ENCODE measurements around the gene STARD5.
"Not testable (repeated sequence)": the region's sequence is repeated elsewhere in the genome, so short reads cannot be mapped to it uniquely, and the experiment has no call there.

The STARD5 gene

DNA sequence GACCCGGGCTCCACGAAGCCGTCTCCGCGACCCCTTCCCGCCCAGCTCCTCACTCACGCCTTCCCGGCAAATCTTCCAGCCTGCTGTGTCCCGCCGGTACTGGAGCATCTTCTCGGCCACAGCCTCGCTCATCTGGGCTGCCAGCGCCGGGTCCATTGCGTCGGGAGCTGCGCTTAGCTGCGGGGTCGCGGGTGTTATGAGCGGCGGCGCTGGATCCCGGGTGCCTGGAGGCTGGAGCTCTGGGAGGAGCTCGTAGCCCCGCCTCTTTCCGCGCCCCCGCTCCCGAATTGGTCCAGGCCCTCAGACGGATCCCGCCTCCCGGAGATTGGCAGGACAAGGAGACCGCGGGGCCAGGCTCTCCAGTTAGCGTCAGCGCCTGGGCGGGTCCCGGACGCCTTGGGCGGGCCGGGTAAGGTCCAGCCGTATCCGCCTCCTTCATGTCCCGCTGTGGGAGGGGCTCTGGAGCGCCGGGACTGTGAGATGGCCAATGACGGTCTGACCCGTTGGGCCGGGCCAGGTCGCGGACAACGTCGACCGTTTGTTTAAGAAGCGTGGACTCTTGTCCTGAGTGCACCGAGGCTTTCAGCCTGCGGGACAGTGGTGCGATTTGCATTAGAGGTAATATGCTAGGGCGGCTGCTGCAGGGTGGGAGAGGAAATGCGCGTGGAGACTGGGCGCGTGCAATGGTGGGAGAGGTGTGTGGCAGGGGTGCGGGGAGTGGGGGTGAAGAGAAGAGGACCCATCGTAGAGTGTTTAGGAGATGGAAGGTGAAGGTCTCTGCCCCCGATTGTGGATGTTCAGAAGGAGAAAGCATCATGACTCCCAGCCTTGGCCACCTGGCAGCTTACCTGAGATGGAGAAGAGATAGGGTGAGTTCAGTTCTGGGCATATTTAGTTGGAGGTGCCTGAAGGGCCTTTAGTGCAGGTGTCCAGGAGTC lies at the start of gene STARD5:
TSS of gene STARD5 (minus strand) at position 198 of the 938 bp plus-strand sequence. CDS start at position 156, 42 bp downstream.
- peak; percentile 87 to 96 (median 92) for DNase-seq

DNA sequence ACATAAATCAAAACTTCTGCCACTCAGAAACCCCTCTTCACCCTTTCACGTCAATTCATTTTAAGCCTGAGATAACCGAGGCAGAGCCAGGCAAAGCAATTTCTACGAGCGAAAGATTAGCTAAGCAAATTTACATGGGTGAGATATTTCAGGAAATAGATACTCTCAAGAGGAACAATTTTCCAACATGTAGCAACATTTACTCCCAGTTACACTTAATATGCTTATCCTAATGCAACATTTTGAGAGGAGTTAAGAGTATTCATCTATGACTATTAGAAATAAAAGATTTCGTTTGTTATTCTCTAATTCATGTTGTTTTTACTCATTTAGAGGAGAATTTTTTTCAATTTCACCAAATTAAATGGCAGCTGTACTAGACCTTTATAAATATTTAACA lies 49.2 kb upstream of the STARD5 start:
- DNase-seq, result no peak

- DNase-seq, result no peak
These were observed 48.6 kb upstream of the STARD5 start for GRCh38 chr15:81372575-81372974.

- no peak for DNase-seq
These were observed 40.0 kb upstream of the STARD5 start for GRCh38 chr15:81363718-81364500.

DNA sequence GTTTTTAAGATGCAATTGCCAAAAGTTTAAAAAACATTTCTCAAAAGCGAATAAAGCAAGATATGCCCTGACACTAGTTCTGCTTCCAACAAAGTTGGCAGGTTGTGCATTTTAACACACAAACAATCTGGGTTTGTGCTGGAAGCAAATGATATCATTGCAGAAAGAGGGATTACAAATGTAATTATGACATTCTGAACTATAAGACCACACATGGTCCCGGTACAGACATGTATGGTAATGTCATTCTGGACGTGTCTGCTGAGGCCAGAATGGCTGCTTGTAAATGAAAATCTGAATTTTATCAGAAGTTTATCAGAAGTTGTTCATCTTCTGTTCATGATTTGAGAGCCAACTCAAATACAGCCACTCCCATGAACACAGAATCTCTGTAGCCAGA lies 39.3 kb upstream of the STARD5 start:
- DNase-seq, result no peak

GRCh38 chr15:81362790-81363189 lies 38.8 kb upstream of the STARD5 start:
- no peak for DNase-seq

- no peak for DNase-seq
These were observed 38.0 kb upstream of the STARD5 start for GRCh38 chr15:81361891-81362290.

GRCh38 chr15:81360491-81360890 lies 36.5 kb upstream of the STARD5 start:
- no peak for DNase-seq

GRCh38 chr15:81358248-81358647 lies 34.3 kb upstream of the STARD5 start:
- DNase-seq, result no peak

DNA sequence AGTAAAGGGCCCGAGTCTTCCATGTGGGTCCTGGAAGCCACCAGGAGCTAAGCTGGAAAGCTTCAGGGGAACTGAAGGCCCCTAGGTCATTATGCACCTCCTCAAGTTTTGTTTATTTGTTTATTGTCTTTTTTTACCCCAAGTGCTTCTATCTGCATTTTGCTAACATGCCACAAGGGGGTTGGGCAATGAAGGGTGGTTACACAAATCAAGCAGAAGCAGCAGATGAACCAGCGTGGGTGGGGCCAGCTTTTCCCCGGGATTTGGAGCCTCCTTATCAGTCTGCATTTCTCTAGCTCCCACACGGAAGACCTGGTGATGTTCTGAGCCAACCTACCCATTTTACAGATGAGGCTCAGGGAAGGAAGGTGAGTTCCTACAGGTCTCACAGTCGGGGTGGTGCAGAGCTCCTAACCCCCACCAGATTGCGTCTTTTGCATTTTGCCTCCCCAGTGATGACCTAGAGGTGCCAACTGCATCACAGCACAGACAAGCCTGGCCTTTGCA lies 33.3 kb upstream of the STARD5 start:
- no peak for DNase-seq

GRCh38 chr15:81356252-81356651 lies 32.3 kb upstream of the STARD5 start:
- no peak for DNase-seq

DNA sequence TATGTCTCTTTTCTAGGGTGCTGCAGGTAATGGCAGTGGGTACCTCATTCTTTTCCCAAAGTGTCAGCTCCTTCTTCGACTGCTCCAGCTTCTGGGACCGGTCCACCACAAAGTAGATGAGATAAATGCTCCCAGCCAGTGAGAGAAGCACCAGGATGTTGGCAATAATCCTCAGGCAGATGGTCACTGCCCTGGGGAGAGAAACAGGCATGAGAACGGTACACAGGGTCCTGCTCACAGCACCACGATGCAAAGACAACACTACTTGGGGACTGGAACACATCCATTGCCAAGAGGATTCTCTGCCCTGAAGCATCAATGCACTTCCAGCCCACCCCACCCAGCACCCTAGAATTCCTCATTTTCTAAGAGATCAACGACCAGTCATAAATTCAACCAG lies 27.7 kb upstream of the STARD5 start:
- no peak for DNase-seq

DNA sequence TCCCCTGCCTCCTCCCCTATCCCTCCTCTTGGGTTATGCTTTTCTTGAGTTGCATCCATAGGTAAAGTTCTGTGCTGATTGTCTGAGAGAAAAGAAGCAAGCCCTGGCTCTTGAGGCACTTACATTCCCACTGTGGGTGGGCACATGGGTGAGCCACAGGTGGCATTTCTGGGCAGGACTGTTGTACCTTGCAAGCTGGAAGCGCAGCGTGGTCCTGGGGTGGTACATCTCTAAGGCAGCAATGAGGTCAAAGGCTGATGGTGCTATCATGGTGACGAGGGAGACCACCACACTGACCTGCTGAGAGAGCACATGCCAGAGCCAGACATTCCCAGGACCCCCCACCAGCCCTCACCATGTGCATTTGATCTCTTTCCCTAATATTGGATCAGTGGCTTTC lies 25.3 kb upstream of the STARD5 start:
- DNase-seq, result no peak

DNA sequence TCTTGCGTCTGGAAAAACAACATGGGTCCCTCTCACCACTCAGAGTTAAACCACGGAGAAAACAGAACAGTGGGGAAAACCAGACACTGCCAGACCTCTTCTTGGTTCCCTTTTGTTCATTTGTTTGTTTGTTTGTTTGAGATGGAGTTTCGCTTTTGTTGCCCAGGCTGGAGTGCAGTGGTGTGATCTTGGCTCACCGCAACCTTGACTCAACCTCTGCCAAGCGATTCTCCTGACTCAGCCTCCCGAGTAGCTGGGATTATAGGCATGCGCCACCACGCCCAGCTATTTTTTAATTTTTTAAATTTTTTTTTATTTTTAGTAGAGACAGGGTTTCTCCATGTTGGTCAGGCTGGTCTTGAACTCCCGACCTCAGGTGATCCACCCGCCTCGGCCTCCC lies 24.8 kb upstream of the STARD5 start:
- DNase-seq, result not testable (repeated sequence)

GRCh38 chr15:81347910-81348309 lies 24.0 kb upstream of the STARD5 start:
- no peak for DNase-seq

- no peak for DNase-seq
These were observed 22.7 kb upstream of the STARD5 start for GRCh38 chr15:81346611-81347010.

DNA sequence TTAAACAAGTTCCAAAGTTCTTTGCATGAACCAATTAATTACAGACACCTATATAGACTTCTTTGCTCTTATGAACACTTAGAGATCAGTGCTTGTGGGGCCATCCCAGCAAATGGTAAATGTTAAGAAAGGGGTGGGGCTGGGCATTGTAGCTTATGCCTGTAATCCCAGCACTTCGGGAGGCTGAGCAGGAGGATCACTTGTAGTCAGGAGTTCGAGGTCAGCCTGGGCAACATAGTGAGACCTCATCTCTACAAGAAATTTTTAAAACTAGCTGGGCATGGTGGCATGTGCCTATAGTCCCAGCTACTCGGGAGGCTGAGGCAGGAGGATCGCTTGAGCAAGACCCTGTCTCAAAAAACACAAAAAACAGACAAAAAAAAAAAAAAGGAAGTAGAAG lies 19.4 kb upstream of the STARD5 start:
- no peak for DNase-seq

DNA sequence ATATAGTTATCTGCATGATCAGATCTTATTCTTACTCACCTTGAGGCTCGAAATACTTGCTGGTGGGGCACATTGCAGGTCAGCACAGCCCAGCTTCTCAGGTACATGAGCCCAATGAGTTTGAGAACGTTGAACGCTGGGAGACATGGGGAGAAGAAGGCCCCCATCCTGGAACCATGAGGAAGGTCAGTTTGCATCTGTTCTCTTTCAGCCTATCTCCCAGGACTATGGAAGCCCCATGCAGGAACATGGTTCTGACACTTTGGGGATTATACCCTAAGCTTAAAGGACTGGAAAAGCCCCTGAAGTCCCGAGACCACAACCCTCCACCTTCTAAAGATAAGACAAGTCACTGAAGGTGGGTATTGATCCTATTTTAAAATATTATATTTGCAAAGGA lies 17.4 kb upstream of the STARD5 start:
- no peak for DNase-seq

DNA sequence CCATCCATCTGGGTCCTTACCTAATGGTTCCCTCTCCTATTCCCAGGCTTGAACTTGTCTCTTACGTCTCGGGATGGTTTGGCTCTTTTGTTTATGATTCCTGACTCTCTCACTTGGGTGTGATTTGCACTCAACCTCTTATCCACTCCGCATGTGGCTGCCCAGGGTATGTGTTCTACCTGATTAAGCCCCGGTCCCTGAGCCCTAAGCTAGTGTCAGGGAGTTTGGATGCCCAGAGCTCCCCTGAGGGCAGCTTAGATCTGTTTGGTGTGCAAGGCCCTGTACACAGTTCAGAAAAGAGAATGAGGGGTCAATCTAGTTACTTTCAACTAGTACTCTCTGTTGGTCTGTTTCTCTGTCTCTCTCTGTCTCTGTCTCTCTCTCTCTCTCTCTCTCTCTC lies 15.9 kb upstream of the STARD5 start:
- DNase-seq, result no peak

GRCh38 chr15:81339321-81339720 lies 15.4 kb upstream of the STARD5 start:
- DNase-seq, result no peak

DNA sequence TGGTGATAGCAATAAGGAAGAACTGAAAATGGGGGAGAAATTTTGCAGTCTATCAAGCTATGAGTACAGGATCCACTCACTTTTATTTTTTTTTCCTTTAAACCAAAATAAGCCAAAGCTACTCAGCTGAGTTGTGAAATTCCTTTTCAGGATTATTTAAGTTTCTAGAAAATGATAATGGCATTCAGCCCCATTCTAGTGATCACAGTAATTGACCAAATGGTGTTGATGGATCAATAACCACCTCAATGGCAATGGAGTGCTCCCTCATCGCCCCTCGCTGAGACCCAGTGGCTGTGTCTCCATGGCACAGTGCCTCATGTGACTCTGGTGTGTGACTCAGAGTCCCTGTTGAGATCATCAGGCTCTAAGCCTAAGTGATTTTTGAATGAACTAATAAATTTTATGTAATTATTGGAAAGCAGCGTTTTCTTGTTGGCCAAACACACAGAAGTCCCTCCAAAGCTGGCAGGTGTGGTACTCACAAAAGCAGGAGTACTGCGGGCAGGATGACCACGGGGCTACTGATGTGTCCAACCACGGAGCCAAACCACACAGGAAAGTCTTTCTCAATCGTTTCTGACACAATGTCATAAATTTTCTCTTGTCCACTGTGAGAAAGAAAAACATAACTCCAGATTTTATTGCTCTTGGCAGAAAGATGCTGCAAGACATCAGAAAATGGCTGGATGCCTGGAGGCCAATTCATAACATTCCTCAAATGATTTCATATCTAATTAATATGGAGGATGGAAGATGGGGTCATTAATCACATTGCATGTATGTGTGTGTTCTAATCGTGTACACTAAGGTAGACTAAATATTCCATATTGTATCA lies 14.4 kb upstream of the STARD5 start:
- no peak for DNase-seq

DNA sequence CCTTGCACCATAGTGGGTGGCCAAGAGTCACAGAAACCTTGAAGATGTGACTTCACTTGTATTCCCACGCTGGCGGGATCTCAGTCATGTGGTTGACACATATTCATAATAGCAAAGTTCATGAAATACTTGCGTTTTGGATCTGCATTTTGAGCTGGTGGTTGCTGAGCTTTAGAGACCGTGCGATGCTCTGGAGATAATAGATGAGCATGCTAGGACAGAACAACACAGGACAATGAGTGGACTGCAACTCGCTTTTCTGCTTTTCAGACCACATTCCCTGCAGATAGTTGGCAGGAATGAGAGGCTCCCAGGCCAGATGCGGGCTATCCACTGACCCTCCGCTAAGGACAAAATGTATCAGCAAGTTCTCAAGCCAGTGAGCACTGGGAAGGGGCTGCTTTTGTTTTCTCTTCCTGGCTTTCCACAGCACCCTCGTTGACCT lies 13.8 kb upstream of the STARD5 start:
- DNase-seq, result no peak

DNA sequence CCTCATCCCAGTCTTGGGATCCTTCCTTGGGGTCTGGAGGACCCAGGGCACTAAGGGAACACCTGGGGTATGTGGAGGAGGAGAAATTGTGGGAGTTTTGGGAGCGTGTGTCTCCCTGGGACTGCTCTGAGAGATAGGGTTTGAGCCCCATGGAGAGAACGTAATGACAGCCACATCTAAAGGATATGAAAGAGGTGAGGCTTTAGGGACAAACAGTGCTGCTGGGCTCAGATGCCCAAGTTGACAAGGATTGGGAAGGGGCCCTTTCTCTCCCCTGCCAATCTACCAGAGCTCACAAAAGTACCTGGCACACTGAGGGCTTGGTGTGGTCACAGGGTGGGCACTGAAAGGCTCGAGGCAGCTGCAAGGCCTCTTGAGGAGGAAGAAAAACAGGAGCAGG lies 13.3 kb upstream of the STARD5 start:
- no peak for DNase-seq

Measured in activated CD4-positive, CD25-positive, alpha-beta regulatory T cell (primary cell).